K562 (cell line): ENCODE measurements around the gene SLC25A45. TPM values are rescaled to one million over a fixed set of nuclear protein-coding genes. Genes with fewer than 3 reads are reported as not detected.

Source experiments
- HMGN3 ChIP-seq: IDR thresholded peaks from 2 replicates; pipeline ENCODE4 v1.6.1; 2011; ENCODE audit warnings: borderline replicate concordance, low read depth, mild to moderate bottlenecking, mixed read lengths, low read length; ENCODE audit not compliant: insufficient read length; ENCODE audit errors: extremely low read depth
- MNT ChIP-seq, 2 experiments: fragments of 450-650 bp; conservative IDR thresholded peaks; 2 replicates each; pipeline ENCODE4 v1.6.1; 2017; ENCODE audit warnings: mild to moderate bottlenecking in 2 of 2, moderate library complexity in 2 of 2
- NR2C2 ChIP-seq, 2 experiments: fragments of 200-800 bp in 1 of 2; sonication (Bioruptor generic) in 1 of 2; sonication (generic) in 1 of 2; formaldehyde crosslinking in 1 of 2; IDR thresholded peaks; 2 replicates each; pipeline versions ENCODE4 v1.6.1 to v1.8.0; 2016 to 2022; ENCODE audit warnings: mild to moderate bottlenecking in 1 of 2, missing compliant biosample characterization in 1 of 2, missing genetic modification characterization in 1 of 2, missing genetic modification reagents in 1 of 2
- POLR2B ChIP-seq: fragments of 450-650 bp; IDR thresholded peaks from 2 replicates; pipeline ENCODE4 v1.6.1; 2018; ENCODE audit warnings: low read depth; ENCODE audit not compliant: partially characterized antibody
- RFX1 ChIP-seq: fragments of 450-650 bp; IDR thresholded peaks from 2 replicates; pipeline ENCODE4 v1.6.1; 2016; ENCODE audit warnings: mild to moderate bottlenecking, moderate library complexity
- SRF ChIP-seq, 2 experiments: fragments of 250-450, 450-650 bp in 1 of 2; sonication (Bioruptor Pico) in 1 of 2; sonication (generic) in 1 of 2; formaldehyde crosslinking; IDR thresholded peaks; 2 replicates each; pipeline versions ENCODE4 v1.5.0 to v1.5.1; 2020 to 2022; ENCODE audit warnings: mild to moderate bottlenecking in 1 of 2, missing genetic modification reagents in 1 of 2
- TCFL5 ChIP-seq: fragments of 250-450 bp; sonication (Bioruptor Pico); conservative IDR thresholded peaks from 2 replicates; pipeline ENCODE4 v1.6.1; 2021; ENCODE audit warnings: mild to moderate bottlenecking, moderate library complexity, matching md5 sums
- polyA plus RNA-seq, 8 experiments: library from polyadenylated mRNA; depleted of rRNA in 4 of 8; stranded (reverse) in 5 of 8; unstranded in 3 of 8; fragments of >200 nt; fragmentation: Nextera tagmentation in 2 of 8; fragmentation: Illumina TruSeq in 1 of 8; extraction: Ambion mirVana in 2 of 8; extraction: Trizol in 1 of 8; gene quantifications; 2 replicates each; pipeline versions ENCODE4 v1.2.1 to v1.2.3, GENCODE V29; 2011 to 2014; ENCODE audit warnings: inconsistent platforms in 1 of 8, missing spikeins in 1 of 8
- total RNA-seq, 7 experiments: library from RNA; depleted of rRNA in 6 of 7; stranded (reverse); fragments of >200 nt in 6 of 7; fragmentation: Illumina TruSeq in 2 of 7; extraction: Trizol in 2 of 7; gene quantifications; 2 replicates each; pipeline versions ENCODE4 v1.2.1 to v1.2.3, GENCODE V29; 2011 to 2021; ENCODE audit warnings: low replicate concordance in 1 of 7

The SLC25A45 gene
- total and polyA plus RNA-seq, 9 of the 15 experiments (the other 6 are each of a cell fraction or from before 2014, with no cell fraction given), result 0.15 to 2.3 (median 0.68) TPM

- TF ChIP-seq SRF (CRISPR knock-in tag; IDR thresholded peaks at IDR 0.05), result peak in 1 of 2 experiments; percentile 53; a peak in 1 of 4 replicates
- peak; percentile 60 for TF ChIP-seq HMGN3
- TF ChIP-seq MNT (conservative IDR thresholded peaks at IDR 0.05), result no peak
- no peak for TF ChIP-seq TCFL5
- no peak for TF ChIP-seq POLR2B
- TF ChIP-seq NR2C2 (CRISPR knock-in tag; IDR thresholded peaks at IDR 0.05), result no peak
- no peak for TF ChIP-seq NR2C2 (tag; IDR thresholded peaks at IDR 0.05)
- no peak for TF ChIP-seq RFX1
Measured at GRCh38 chr11:65416341-65416824, 33.9 kb upstream of the SLC25A45 start (continued).
